Nucleus accumbens (tissue), 56 donors: ENCODE measurements around the gene WASHC2C.
"Not testable (repeated sequence)": the region's sequence is repeated elsewhere in the genome, so short reads cannot be mapped to it uniquely, and the experiment has no call there.

Source experiments
- DNase-seq, 56 donors: peaks; one replicate each; lab custom pipeline; 2025; lab: John Stamatoyannopoulos, UW

WASHC2C gene

GRCh38 chr10:45768334-45768733 lies 41.3 kb downstream of the WASHC2C start:
- not testable (repeated sequence) for DNase-seq

DNA sequence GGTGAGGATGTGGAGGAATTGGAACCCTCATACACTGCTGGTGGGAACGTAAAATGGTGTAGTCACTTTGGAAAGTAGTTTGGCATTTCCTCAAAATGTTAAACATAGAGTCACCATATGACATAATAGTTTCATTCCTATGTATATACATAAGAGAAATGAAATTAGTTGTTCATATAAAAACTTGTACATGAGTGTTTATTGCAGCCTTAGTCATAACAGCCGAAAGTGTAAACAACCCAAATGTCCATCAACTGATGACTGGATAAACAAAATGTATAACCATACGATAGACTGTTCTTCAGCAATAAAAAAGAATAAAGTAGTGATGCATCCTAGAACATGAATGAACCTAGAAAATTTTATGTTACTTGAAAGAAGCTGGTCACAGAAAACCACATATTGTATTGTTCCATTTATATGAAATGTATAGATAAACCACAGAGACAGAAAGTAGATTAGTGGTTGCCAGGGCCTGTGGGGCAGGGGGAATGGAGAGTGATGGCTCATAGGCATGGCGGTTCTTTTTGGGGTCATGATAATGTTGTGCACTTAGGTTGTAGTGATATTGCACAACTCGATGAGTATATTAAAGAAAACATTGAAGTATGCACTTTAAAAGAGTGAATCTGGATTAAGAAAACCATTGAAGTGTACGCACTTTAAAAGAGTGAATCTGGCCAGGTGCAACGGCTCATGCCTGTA lies 44.8 kb downstream of the WASHC2C start:
- DNase-seq: not testable (repeated sequence)

GRCh38 chr10:45786217-45786616 lies 59.2 kb downstream of the WASHC2C start:
- DNase-seq: not testable (repeated sequence)

DNA sequence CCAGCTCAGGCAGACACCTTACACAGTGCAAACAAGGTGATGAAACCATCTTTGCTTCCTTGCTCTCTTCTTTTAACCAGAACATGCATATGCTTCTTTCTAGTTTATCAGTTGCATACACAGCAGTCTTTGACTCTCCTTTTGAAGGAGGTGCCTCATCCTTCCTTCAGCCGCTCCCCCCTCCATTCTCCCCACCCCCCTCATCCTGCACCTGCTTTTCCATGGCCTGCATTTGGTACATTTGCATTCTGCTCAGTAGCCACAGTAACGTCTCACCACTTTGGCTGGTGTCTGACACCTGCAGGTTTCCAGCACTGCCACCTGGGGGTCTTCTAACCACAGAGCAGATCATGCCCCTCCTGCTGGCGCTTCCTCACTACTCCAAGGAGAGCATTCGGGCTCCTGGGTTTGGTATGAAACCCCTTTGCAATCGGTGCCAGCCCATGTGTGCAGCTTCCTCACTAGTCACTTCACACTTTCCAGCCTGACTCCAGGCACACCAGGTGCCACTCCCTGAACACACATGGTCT lies 60.2 kb downstream of the WASHC2C start:
- not testable (repeated sequence) for DNase-seq

DNA sequence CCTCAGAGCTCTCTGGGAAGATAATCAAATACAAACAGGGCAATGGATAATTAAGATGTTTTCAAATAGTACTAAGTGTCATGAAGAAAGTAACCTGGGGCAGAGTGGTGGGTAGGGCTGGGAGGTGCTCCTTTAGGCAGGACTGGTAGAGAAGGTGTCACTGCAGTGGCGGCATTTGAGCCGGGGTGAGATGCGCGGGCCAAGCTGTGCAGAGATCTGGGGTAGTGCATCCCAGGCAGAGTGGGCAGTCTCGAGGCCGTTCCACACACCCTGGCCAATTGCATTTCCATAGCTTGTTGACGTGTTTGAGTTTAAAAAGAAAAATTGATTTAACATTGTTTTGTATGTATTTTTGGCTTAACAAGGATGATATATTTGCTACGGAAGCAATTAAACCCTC lies 62.9 kb downstream of the WASHC2C start:
- DNase-seq: not testable (repeated sequence)

- not testable (repeated sequence) for DNase-seq
These were observed 63.8 kb downstream of the WASHC2C start for GRCh38 chr10:45790694-45791426.

DNA sequence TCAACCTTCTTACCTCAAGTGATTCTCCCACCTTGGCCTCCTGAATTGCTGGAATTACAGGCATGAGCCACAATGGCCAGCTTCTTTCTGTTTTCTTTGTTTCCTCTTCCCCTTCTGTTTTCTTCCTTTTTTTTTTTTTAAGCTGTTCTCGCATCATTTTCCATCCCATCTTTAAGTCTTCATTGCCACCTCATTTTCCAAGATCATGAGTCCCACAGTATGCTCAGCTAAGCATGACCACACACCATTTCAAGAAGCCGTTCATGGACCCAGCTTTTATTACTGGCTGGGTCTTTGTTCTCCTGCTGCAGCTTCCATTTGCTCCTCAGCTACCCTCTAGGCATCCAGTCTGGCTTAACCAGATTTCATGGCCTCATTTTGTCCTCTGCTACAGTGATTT lies 67.7 kb downstream of the WASHC2C start:
- DNase-seq: not testable (repeated sequence)

DNA sequence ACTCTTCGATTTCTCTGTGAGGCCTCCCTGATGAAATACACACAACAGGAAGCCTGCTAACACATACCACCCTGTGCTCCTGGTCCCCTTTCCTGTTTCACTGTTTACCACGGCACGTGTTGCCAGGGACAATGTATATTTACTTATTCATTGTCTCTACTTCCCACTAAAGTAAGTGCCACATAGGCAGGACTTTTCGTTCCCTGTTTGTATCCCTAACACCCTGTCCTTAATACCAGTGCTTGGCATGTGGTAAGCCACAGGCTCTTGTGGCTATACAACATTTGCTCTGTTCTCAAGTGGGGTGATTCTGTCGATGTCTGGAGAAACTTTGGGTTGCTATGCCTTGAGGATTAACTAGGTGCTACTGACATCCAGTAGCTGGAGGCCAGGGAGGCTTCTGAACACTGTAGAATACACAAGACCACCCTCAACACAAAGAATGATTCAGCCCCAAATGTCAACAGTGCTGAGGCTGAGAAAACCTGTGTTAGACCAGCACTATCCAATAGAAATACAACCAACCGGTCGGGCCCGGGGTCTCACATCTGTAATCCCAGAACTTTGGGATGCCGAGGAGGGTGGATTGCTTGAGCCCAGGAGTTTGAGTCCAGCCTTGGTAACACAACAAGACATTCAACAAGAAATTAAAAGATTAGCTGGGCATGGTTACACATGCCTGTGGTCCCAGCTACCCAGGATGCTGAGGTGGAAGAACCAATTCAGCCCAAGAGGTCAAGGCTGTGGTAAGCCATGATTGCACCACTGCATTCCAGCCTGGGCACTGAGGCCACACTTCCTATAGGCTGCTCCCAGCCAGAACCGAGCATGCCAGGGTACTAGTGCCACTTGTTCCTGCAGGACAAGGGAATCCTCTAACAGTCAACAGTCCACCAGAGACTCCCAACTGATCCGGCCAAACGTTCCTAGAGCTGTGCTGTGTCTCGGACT lies 76.3 kb downstream of the WASHC2C start:
- DNase-seq: not testable (repeated sequence)

- DNase-seq: not testable (repeated sequence)
These were observed 77.9 kb downstream of the WASHC2C start for GRCh38 chr10:45804996-45805395.

DNA sequence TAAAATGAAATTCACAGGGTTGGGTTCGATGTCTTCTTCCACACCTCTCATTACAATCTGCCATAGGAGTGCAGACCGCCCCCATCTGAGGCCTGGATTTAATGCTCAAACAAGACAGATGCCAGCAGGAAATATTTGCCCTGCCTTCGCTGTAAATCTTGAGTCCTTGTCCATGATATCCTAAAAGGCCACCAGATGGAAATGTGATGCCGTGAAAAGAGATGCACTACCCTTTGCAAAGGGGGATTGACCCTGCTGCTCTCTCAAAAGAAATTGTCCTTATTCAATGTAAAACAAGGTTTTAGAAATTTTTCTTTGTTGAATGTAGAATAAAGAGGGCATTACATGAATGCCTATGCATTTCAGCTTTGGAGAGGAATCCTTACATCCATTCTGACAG lies 82.8 kb downstream of the WASHC2C start:
- DNase-seq: no peak

DNA sequence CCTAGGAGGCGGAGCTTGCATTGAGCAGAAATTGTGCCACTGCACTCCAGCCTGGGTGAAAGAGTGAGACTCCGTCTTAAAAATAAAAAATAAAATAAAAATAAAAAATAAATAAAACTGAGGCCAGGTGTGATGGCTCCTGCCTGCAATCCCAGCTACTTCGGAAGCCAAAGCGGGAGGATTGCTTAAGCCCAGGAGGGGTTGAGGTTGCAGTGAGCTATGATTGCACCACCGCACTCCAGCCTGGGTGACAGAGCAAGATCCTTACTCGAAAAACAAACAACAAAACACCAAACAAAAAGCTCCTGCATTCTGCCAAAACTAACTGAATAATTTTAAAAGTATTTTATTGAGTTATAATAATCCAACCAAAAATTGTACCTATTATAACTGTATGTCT lies 84.0 kb downstream of the WASHC2C start:
- DNase-seq: no peak

- not testable (repeated sequence) for DNase-seq
These were observed 85.9 kb downstream of the WASHC2C start for GRCh38 chr10:45812959-45813358.

- DNase-seq: not testable (repeated sequence)
These were observed 87.1 kb downstream of the WASHC2C start for GRCh38 chr10:45814146-45814545.

- DNase-seq: no peak
These were observed 90.2 kb downstream of the WASHC2C start for GRCh38 chr10:45817130-45817859.

DNA sequence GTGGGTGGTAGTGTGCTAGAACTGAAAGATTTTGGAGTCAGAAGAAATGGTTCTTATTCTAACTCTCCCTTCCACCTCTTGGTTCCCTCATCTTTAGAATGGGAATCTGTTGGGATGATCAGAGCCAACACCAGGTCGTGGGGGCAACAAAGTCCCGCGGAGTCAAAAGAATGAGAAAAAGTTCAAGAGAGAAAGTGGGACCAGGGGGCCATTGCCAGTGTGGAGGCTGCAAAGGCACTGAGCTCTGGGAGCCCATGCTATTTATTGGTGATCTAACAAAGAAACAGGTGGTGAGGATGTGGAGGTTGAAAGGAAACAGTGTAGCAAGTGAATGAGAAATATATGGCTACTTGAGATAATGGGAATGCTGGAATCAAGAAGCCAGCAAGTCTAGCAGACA lies 90.8 kb downstream of the WASHC2C start:
- DNase-seq: no peak

DNA sequence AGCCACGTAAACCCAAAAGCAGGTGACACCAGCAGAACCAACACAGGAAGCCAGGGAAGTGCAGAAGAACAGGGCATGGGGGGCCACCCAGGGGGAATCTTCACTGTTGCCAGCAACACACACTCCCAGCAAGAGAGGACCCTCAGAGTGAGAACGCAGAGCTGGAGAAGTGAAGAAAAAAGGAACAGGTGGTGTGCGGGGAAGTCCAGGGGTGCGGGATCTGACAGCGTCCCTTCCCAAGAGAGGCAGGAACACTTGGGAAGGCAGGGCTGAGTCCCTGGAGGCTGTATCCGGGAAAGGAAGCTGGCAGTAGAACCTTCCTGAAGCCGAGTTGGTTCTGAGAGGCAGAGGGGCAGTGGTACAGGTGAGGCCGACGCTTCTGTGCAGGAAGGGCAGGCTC lies 92.5 kb downstream of the WASHC2C start:
- DNase-seq: no peak

- not testable (repeated sequence) for DNase-seq
These were observed 93.2 kb downstream of the WASHC2C start for GRCh38 chr10:45820107-45820830.

- not testable (repeated sequence) for DNase-seq
These were observed 95.9 kb downstream of the WASHC2C start for GRCh38 chr10:45822918-45823317.
